ENCODE data around the gene MPZL1.
"Not testable (repeated sequence)": the region's sequence is repeated elsewhere in the genome, so short reads cannot be mapped to it uniquely, and the experiment has no call there.

Gene MPZL1

DNA sequence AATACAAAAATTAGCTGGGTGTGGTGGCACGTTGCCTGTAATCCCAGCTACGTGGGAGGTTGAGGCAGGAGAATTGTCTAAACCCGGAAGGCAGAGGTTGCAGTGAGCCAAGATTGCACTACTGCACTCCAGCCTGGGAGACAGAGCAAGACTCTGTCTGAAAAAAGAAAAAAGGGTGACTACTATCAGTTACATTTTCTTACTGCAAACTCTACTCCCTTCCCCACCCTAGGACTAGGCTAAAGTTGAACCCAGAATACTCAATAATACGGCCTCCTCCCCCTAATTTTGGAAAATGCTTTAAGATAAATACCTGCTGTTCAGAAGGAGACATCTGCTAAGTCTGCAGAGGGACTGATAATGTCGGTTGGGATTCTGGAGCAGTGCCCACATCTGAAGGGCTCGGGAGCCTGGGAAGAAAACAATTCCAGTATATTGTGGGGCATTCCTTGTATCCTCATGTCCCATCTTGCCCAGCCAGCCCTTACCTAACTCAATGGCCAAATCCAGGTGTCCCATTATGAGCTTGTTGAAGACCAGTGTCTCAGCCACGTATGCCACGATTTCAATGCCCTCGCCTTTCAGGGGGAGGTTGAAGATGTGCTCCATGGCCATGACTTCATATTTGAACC is 102.5 kb downstream of the MPZL1 start:
- H3K27ac ChIP-seq: no peak overlapping the region
- no peak overlapping the region for H3K4me3 ChIP-seq

DNA sequence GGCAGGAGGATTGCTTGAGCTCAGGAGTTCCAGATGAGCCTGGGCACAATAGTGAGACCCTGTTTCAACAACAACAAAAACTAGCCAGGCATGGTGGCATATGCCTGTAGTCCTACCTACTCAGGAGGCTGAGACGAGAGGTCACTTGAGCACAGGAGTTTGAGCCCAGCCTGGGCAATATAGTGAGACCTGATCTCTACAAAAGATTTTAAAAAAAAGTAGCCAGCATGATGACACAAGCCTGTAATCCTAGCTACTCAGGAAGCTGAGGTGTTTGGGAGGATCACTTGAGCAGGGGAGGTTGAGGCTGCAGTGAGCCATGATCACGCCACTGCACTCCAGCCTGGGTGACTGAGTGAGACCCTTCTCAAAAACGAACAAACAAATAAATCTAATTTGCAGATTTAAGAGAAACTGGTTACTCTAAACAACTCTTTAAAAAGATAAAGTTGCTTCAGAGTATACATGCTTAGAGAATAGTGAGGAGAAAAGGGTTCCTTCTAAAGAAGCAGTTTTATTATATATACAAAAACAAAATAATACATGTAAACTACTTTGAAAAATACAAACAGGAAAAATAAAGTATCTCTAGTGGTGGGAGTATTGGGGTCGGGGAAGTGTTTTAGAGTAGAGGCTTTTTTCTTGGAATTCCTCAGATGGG is 103.8 kb downstream of the MPZL1 start:
- H3K27ac ChIP-seq: no peak overlapping the region

GRCh38 chr1:167826127-167826526 is 104.3 kb downstream of the MPZL1 start:
- no peak overlapping the region for H3K4me3 ChIP-seq
- H3K27ac ChIP-seq: no peak overlapping the region

More for the DNA sequence above, 103.8 kb downstream of the MPZL1 start:
- H3K4me3 ChIP-seq: no peak overlapping the region

DNA sequence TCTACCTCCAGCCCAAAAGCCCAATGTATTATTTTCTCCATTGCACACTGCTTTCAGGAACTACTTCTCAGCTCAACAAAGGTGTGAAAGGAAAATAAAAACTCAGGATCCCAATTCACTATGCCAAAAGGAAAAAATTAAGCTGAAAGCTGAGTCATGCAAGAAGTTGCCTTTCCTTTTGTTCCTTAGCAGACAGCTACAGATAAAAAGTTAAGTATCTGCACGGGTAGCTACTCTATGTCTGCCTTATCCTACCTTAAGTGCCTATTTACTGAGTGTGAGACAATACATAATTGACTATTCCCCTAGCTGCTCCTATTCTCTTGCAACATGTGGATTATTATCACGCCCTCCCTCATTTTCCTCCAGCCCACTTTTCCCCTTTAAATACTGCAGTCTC is 108.1 kb downstream of the MPZL1 start:
- no peak overlapping the region for H3K27ac ChIP-seq
- H3K4me3 ChIP-seq: no peak overlapping the region

DNA sequence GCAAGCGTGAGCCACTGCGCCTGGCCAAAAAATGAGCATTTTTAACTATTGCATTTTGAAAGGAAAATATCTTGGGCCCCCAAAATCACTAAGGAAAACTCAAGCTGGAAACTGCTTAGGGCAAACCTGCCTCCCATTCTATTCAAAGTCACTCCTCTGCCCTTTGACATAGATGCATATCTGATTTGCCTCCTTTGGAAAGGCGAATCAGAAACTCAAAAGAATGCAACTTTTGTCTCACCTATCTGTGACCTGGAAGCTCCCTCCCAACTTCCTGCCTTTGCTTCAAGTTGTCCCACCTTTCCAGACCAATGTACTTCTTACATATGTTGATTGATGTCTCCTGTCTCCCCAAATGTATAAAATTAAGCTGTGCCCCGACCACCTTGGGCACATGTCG is 108.9 kb downstream of the MPZL1 start:
- H3K27ac ChIP-seq, H3K4me3 ChIP-seq: not testable (repeated sequence)

GRCh38 chr1:167832693-167833092 is 110.9 kb downstream of the MPZL1 start:
- no peak overlapping the region for H3K4me3 ChIP-seq

DNA sequence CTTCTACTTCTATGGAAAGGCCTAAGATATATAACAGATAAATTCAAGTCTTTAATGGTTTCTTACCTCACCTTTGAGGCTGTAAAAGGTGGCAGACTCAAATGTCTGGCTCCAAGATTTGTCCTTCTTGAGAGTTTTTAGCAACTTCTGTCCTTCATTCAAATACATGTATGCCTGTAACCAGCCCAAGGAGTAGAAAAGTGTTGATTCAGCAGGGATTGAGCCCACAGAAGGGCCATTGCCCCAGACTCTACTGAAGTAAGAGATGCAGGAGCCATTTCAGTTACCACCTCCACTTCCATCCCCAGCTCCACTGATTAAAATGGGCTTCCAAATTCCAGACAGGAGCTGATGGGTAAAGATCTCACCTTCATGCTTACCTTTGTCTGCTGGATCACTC is 112.1 kb downstream of the MPZL1 start:
- Histone ChIP-seq H3K4me3 (no peak overlapping the region), H3K27ac (no peak overlapping the region)

More at GRCh38 chr1:167832693-167833092, 110.9 kb downstream of the MPZL1 start:
- H3K27ac ChIP-seq: no peak overlapping the region

- Histone ChIP-seq H3K27ac (no peak overlapping the region), H3K4me3 (no peak overlapping the region)
Measured at GRCh38 chr1:167836197-167836596, 114.4 kb downstream of the MPZL1 start.

GRCh38 chr1:167837326-167837725 is 115.5 kb downstream of the MPZL1 start:
- Histone ChIP-seq H3K4me3 (no peak overlapping the region), H3K27ac (no peak overlapping the region)

DNA sequence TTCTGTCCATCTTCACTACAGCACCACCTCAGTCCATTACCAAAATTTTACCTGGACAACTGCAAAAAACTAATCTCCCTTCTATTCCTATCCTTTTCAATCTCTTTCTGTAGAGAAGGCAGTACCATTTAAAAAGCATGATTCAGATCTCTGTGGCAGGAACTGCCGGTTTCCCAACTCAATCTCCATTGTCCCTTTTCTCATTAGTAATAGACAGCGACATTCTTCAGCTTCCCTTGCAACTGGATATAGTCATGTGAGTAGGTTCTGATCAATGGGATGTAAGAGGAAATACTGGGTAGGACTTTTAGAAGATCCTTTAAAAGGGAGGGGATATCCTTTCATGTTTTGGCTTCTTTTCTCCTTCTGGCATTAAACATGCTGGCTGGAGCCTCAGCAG is 117.2 kb downstream of the MPZL1 start:
- Histone ChIP-seq H3K27ac (no peak overlapping the region), H3K4me3 (no peak overlapping the region)

All from skin epidermis (tissue), 12 donors.